H54 (cell line): Measurements from ENCODE around the gene CNTN5.

Source experiments
- DNase-seq: peaks from one replicate; pipeline ENCODE4 v3.0.0; 2011; ENCODE audit warnings: low spot score, mixed read lengths; ENCODE audit not compliant: insufficient read length
- FAIRE-seq: peaks from 3 replicates; lab custom pipeline; 2011; peaks lifted over from hg19 to GRCh38; lab: Jason Lieb, UNC
- POLR2A ChIP-seq: IDR thresholded peaks from 2 replicates; pipeline ENCODE4 v1.6.1; 2011; ENCODE audit warnings: low read depth, mild to moderate bottlenecking, low read length

The CNTN5 gene

GRCh38 chr11:99197477-99197876 lies 176.7 kb downstream of the CNTN5 start:
- FAIRE-seq (no peak), DNase-seq (no peak)
- TF ChIP-seq POLR2A: no peak

- no peak for TF ChIP-seq POLR2A
- FAIRE-seq: no peak
- DNase-seq: no peak
Measured at GRCh38 chr11:99198215-99198614, 177.5 kb downstream of the CNTN5 start.

GRCh38 chr11:99199341-99199740 lies 178.6 kb downstream of the CNTN5 start:
- FAIRE-seq (no peak), DNase-seq (no peak)
- no peak for TF ChIP-seq POLR2A

GRCh38 chr11:99200720-99201119 lies 180.0 kb downstream of the CNTN5 start:
- no peak for TF ChIP-seq POLR2A
- FAIRE-seq (no peak), DNase-seq (no peak)

- no peak for TF ChIP-seq POLR2A
- no peak for FAIRE-seq
- DNase-seq: no peak
Measured at GRCh38 chr11:99208813-99209212, 188.1 kb downstream of the CNTN5 start.

- FAIRE-seq (no peak), DNase-seq (no peak)
- no peak for TF ChIP-seq POLR2A
Measured at GRCh38 chr11:99229544-99229943, 208.8 kb downstream of the CNTN5 start.

GRCh38 chr11:99234534-99234933 lies 213.8 kb downstream of the CNTN5 start:
- FAIRE-seq: no peak
- no peak for TF ChIP-seq POLR2A
- no peak for DNase-seq

- FAIRE-seq (no peak), DNase-seq (no peak)
- TF ChIP-seq POLR2A: no peak
Measured at GRCh38 chr11:99238401-99238800, 217.7 kb downstream of the CNTN5 start.

- DNase-seq (no peak), FAIRE-seq (no peak)
- no peak for TF ChIP-seq POLR2A
Measured at GRCh38 chr11:99240192-99241030, 219.7 kb downstream of the CNTN5 start.

GRCh38 chr11:99241066-99241465 lies 220.3 kb downstream of the CNTN5 start:
- FAIRE-seq (no peak), DNase-seq (no peak)
- no peak for TF ChIP-seq POLR2A

- DNase-seq (no peak), FAIRE-seq (no peak)
- no peak for TF ChIP-seq POLR2A
Measured at GRCh38 chr11:99244613-99245012, 223.9 kb downstream of the CNTN5 start.

- no peak for DNase-seq
- no peak for TF ChIP-seq POLR2A
Measured at GRCh38 chr11:99246199-99246598, 225.4 kb downstream of the CNTN5 start.

GRCh38 chr11:99256614-99257013 lies 235.9 kb downstream of the CNTN5 start:
- DNase-seq (no peak), FAIRE-seq (no peak)
- no peak for TF ChIP-seq POLR2A

More at GRCh38 chr11:99246199-99246598, 225.4 kb downstream of the CNTN5 start:
- FAIRE-seq: no peak

- FAIRE-seq: no peak
- no peak for DNase-seq
- TF ChIP-seq POLR2A: no peak
Measured at GRCh38 chr11:99257131-99257530, 236.4 kb downstream of the CNTN5 start.

- TF ChIP-seq POLR2A: no peak
- no peak for FAIRE-seq
- no peak for DNase-seq
Measured at GRCh38 chr11:99260696-99261095, 239.9 kb downstream of the CNTN5 start.
